Right atrium auricular region (tissue), 2 donors: Measurements from ENCODE around the gene MLLT3. TPM values are rescaled to one million over a fixed set of nuclear protein-coding genes. Genes with fewer than 3 reads are reported as not detected.

Experiments used
- DNase-seq: peaks from one replicate; pipeline ENCODE4 v3.0.0-alpha.2; 2019; ENCODE audit warnings: low spot score
- H3K27ac ChIP-seq, 2 donors: fragments of 200-600 bp; sonication (generic); 1 replicate in 1 of 2; 2 replicates in 1 of 2; pipeline ENCODE4 v1.5.1; 2016 to 2019
- H3K27me3 ChIP-seq, 2 donors: fragments of 200-600 bp; sonication (generic); one replicate each; pipeline versions ENCODE4 v1.5.1 to v1.6.0; 2017 to 2019
- H3K36me3 ChIP-seq: fragments of 200-600 bp; sonication (generic); one replicate; pipeline ENCODE4 v1.5.1; 2016
- H3K4me1 ChIP-seq, 2 donors: fragments of 200-600 bp; sonication (generic); one replicate each; pipeline versions ENCODE4 v1.5.1 to v1.6.0; 2017 to 2019
- H3K4me3 ChIP-seq, 2 donors: fragments of 200-600 bp; sonication (generic); 1 replicate in 1 of 2; 2 replicates in 1 of 2; pipeline ENCODE4 v1.5.1; 2017 to 2019; ENCODE audit warnings: mild to moderate bottlenecking in 1 of 2, moderate library complexity in 1 of 2
- H3K9me3 ChIP-seq, 2 donors: fragments of 200-600 bp; sonication (generic); one replicate each; pipeline ENCODE4 v1.5.1; 2019
- CTCF ChIP-seq, 2 donors: fragments of 200-600 bp; sonication (generic); IDR thresholded peaks; one replicate each; pipeline ENCODE4 v1.5.1; 2019; ENCODE audit warnings: antibody characterized with exemption in 2 of 2
- total RNA-seq, 2 donors: library from RNA; depleted of rRNA; stranded (reverse); fragments of >200 nt; gene quantifications; one replicate each; pipeline ENCODE4 v1.1.0, GENCODE V29; 2016

Gene MLLT3
- total RNA-seq, 2 donors from 2014 or later = 5.3 to 7.6 TPM

GRCh38 chr9:20513126-20513913 lies 109.0 kb downstream of the MLLT3 start:
- no peak for TF ChIP-seq CTCF (IDR thresholded peaks at IDR 0.05)
- H3K27me3 ChIP-seq = no peaks in the 10 kb centered on the region
- H3K9me3 ChIP-seq = no peaks in the 10 kb centered on the region
- H3K36me3 ChIP-seq = no peaks in the 10 kb centered on the region
- no peak for DNase-seq
- H3K4me3 ChIP-seq = no peak overlapping the region
- no peak overlapping the region for H3K27ac ChIP-seq
- peaks cover 0 to 10% of the 10 kb centered on the region in 2 donors for H3K4me1 ChIP-seq

- Histone ChIP-seq H3K9me3 (no peaks in the 10 kb centered on the region), H3K27ac (no peak overlapping the region), H3K4me3 (no peak overlapping the region), H3K36me3 (no peaks in the 10 kb centered on the region), H3K4me1 (peaks cover 0 to 14% of the 10 kb centered on the region in 2 donors), H3K27me3 (no peaks in the 10 kb centered on the region)
- no peak for DNase-seq
- no peak for TF ChIP-seq CTCF (IDR thresholded peaks at IDR 0.05)
These were observed 109.7 kb downstream of the MLLT3 start for GRCh38 chr9:20512636-20513035.

GRCh38 chr9:20512106-20512505 lies 110.2 kb downstream of the MLLT3 start:
- H3K27ac ChIP-seq = no peak overlapping the region
- H3K4me1 ChIP-seq = peaks cover 0 to 14% of the 10 kb centered on the region in 2 donors
- no peaks in the 10 kb centered on the region for H3K27me3 ChIP-seq
- no peak overlapping the region for H3K4me3 ChIP-seq
- TF ChIP-seq CTCF (IDR thresholded peaks at IDR 0.05) = no peak
- no peak for DNase-seq
- H3K36me3 ChIP-seq = no peaks in the 10 kb centered on the region
- H3K9me3 ChIP-seq = no peaks in the 10 kb centered on the region

- Histone ChIP-seq H3K4me1 (peaks cover 0 to 14% of the 10 kb centered on the region in 2 donors), H3K36me3 (no peaks in the 10 kb centered on the region), H3K9me3 (no peaks in the 10 kb centered on the region), H3K27me3 (no peaks in the 10 kb centered on the region), H3K27ac (no peak overlapping the region), H3K4me3 (no peak overlapping the region)
- DNase-seq = no peak
- TF ChIP-seq CTCF (IDR thresholded peaks at IDR 0.05) = no peak
These were observed 110.6 kb downstream of the MLLT3 start for GRCh38 chr9:20511686-20512085.

GRCh38 chr9:20509466-20509865 lies 112.8 kb downstream of the MLLT3 start:
- Histone ChIP-seq H3K27ac (no peak overlapping the region), H3K4me1 (peaks cover 0 to 14% of the 10 kb centered on the region in 2 donors), H3K4me3 (no peak overlapping the region), H3K9me3 (no peaks in the 10 kb centered on the region), H3K36me3 (no peaks in the 10 kb centered on the region), H3K27me3 (no peaks in the 10 kb centered on the region)
- no peak for DNase-seq
- no peak for TF ChIP-seq CTCF (IDR thresholded peaks at IDR 0.05)

GRCh38 chr9:20508242-20508641 lies 114.1 kb downstream of the MLLT3 start:
- no peak for DNase-seq
- H3K9me3 ChIP-seq = no peaks in the 10 kb centered on the region
- no peak overlapping the region for H3K27ac ChIP-seq
- H3K4me3 ChIP-seq = no peak overlapping the region
- H3K4me1 ChIP-seq = peaks cover 0 to 14% of the 10 kb centered on the region in 2 donors
- no peaks in the 10 kb centered on the region for H3K36me3 ChIP-seq
- no peaks in the 10 kb centered on the region for H3K27me3 ChIP-seq
- TF ChIP-seq CTCF (IDR thresholded peaks at IDR 0.05) = no peak
